ENCODE data around the gene CCL26. TPM values are rescaled to one million over a fixed set of nuclear protein-coding genes. Genes with fewer than 3 reads are reported as not detected.

The CCL26 gene
- total and polyA plus RNA-seq, 2 of the 13 experiments (the other 11 are each of a cell fraction or from before 2014, with no cell fraction given), result 0.16 TPM; not detected in 1

DNA sequence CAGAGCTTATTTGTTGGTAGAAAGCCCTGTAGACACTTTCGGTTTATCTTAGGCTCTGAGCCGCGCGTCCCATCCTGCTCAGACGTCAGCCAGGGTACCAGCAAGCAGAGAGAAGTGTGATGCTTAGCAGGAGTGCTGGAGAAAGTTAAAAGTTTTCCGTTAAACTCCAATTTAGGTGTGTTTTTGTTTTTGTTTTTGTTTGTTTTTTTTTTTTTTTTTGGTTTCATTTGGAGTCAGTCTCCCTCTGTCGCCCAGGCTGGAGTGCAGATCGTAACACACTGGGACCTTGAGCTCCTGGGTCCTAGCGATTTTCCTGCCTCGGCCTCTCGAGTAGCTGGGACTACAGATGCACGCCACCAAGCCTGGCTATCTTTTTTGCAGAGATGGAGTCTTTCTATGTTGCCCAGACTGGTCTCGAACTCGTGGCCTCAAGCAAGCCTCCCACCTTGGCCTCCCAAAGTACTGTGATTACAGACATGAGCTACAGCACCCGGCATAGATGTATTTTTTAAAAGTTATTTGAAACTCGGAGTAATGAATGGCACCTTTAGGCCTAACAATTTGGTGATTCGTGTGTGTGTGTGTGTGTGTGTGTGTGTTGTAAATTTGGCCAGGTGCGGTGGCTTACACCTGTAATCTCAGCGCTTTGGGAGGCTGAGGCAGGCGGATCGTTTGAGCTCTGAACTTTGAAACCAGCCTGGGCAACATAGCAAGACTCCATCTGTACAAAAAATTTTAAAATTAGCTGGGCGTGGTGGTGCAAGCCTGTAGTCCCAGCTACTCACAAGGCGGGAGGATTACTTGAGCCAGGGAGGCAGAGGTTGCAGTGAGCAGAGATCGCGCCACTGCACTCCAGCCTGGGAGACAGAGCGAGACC lies 32.0 kb downstream of the CCL26 start (continued):
- TF ChIP-seq, protein P1, sequence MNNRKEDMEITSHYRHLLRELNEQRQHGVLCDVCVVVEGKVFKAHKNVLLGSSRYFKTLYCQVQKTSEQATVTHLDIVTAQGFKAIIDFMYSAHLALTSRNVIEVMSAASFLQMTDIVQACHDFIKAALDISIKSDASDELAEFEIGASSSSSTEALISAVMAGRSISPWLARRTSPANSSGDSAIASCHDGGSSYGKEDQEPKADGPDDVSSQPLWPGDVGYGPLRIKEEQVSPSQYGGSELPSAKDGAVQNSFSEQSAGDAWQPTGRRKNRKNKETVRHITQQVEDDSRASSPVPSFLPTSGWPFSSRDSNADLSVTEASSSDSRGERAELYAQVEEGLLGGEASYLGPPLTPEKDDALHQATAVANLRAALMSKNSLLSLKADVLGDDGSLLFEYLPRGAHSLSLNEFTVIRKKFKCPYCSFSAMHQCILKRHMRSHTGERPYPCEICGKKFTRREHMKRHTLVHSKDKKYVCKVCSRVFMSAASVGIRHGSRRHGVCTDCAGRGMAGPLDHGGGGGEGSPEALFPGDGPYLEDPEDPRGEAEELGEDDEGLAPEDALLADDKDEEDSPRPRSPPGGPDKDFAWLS (CRISPR knock-in tag; IDR thresholded peaks at IDR 0.05; ENCODE audit: borderline replicate concordance), result no peak
- TF ChIP-seq ZMYM3 (CRISPR knock-in tag; IDR thresholded peaks at IDR 0.05) (peak; percentile 29; the same call in 1 of the 2 replicates), SP140L (CRISPR knock-in tag; IDR thresholded peaks at IDR 0.05; ENCODE audit: borderline replicate concordance) (no peak), CBFB (CRISPR knock-in tag; IDR thresholded peaks at IDR 0.05) (no peak), ZNF121 (CRISPR knock-in tag; IDR thresholded peaks at IDR 0.05) (peak; percentile 91), ZNF460 (CRISPR knock-in tag; IDR thresholded peaks at IDR 0.05; ENCODE audit: borderline replicate concordance) (peak; percentile 33; the same call in 1 of the 2 replicates), PHF21A (CRISPR knock-in tag; IDR thresholded peaks at IDR 0.05) (0 out of 2 replicates have a peak, but pooled peaks have one; percentile 2), YEATS4 (CRISPR knock-in tag; IDR thresholded peaks at IDR 0.05; ENCODE audit: borderline replicate concordance) (no peak), CBX1 (IDR thresholded peaks at IDR 0.05; ENCODE audit: low read depth) (no peak)
- TF ChIP-seq, protein P2, sequence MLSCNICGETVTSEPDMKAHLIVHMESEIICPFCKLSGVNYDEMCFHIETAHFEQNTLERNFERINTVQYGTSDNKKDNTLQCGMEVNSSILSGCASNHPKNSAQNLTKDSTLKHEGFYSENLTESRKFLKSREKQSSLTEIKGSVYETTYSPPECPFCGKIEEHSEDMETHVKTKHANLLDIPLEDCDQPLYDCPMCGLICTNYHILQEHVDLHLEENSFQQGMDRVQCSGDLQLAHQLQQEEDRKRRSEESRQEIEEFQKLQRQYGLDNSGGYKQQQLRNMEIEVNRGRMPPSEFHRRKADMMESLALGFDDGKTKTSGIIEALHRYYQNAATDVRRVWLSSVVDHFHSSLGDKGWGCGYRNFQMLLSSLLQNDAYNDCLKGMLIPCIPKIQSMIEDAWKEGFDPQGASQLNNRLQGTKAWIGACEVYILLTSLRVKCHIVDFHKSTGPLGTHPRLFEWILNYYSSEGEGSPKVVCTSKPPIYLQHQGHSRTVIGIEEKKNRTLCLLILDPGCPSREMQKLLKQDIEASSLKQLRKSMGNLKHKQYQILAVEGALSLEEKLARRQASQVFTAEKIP (CRISPR knock-in tag; IDR thresholded peaks at IDR 0.05; ENCODE audit: borderline replicate concordance), result no peak
- TF ChIP-seq, protein P3, sequence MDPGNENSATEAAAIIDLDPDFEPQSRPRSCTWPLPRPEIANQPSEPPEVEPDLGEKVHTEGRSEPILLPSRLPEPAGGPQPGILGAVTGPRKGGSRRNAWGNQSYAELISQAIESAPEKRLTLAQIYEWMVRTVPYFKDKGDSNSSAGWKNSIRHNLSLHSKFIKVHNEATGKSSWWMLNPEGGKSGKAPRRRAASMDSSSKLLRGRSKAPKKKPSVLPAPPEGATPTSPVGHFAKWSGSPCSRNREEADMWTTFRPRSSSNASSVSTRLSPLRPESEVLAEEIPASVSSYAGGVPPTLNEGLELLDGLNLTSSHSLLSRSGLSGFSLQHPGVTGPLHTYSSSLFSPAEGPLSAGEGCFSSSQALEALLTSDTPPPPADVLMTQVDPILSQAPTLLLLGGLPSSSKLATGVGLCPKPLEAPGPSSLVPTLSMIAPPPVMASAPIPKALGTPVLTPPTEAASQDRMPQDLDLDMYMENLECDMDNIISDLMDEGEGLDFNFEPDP (CRISPR knock-in tag; conservative IDR thresholded peaks at IDR 0.05), result no peak
- TF ChIP-seq, protein P4, sequence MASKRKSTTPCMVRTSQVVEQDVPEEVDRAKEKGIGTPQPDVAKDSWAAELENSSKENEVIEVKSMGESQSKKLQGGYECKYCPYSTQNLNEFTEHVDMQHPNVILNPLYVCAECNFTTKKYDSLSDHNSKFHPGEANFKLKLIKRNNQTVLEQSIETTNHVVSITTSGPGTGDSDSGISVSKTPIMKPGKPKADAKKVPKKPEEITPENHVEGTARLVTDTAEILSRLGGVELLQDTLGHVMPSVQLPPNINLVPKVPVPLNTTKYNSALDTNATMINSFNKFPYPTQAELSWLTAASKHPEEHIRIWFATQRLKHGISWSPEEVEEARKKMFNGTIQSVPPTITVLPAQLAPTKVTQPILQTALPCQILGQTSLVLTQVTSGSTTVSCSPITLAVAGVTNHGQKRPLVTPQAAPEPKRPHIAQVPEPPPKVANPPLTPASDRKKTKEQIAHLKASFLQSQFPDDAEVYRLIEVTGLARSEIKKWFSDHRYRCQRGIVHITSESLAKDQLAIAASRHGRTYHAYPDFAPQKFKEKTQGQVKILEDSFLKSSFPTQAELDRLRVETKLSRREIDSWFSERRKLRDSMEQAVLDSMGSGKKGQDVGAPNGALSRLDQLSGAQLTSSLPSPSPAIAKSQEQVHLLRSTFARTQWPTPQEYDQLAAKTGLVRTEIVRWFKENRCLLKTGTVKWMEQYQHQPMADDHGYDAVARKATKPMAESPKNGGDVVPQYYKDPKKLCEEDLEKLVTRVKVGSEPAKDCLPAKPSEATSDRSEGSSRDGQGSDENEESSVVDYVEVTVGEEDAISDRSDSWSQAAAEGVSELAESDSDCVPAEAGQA (IDR thresholded peaks at IDR 0.05; ENCODE audit: low read depth), result no peak
- TF ChIP-seq, protein P4 (CRISPR knock-in tag; IDR thresholded peaks at IDR 0.05; ENCODE audit: borderline replicate concordance), result no peak

All from HepG2 (cell line).